Activated T-cell treated with anti-CD3 and anti-CD28 coated beads, Interleukin-2, amount 50 U/mL, for 48 hours (primary cell): ENCODE measurements around the gene HMX2.

Source experiments
- DNase-seq, 2 experiments: peaks; one replicate each; pipeline ENCODE4 v3.0.0-alpha.2; 2020

The HMX2 gene

DNA sequence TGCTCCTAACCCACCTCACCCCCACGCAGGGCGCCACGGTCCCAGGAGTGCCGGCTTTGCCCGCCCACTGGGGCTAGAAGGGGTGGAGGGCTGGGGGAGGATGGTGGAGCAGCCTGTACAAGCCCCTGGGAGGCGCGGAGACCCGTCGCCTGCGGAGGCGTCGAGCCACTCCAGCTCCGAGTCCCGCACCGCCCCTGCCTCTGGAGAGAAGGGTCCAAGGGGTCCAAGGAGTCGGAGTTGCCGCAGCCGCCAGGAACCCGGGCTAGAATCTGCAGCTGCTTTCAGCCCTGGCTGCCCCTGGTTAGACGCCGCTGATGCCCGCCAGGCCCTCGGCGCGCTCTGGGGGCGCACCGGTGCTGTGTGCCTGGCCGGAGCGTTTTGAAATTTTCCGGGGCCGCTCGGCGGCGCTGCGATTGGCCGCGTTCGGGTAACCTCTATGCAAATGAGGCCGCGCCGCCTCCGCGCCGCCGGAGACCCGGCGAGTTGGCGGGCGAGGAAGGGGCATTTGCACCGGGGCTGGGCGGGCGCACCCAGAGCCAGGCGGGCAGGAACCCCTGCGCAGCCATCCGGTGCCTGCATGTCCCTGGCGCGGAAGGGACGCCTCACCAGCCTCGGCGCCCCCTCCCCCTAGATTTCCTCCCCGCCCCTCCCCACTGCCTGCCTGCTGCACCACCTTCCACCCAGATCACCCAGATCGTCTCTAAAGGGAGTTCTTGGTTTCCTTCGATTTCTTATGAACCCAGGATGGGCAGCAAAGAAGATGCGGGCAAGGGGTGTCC lies at the start of gene HMX2:
Gene HMX2, plus strand, starts transcription at position 502 of the 779 bp plus-strand sequence. Its CDS starts 243 bp downstream, at position 745.
- DNase-seq: peak; percentile 65 to 75

GRCh38 chr10:123100030-123100762 lies 47.7 kb upstream of the HMX2 start:
- DNase-seq: no peak

DNA sequence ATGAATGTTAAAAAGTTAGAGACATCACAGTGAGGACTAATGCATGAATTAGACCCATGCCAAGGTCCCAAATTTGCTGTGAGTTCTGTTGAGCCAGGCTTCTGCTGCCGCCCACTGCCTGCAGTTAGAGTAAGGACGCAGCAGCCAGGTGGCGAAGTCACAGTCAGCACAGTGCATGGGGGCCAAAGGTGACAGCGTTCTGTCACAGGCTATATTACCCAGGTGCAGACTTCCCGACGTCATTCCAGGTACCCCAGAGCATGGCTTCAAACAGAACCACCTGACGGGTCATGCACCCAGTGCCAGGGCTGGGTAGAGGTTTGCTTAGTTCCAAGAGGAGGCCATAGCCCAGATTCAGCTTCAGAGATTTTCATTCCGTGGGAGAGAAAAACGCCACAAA lies 46.1 kb upstream of the HMX2 start:
- DNase-seq: no peak

DNA sequence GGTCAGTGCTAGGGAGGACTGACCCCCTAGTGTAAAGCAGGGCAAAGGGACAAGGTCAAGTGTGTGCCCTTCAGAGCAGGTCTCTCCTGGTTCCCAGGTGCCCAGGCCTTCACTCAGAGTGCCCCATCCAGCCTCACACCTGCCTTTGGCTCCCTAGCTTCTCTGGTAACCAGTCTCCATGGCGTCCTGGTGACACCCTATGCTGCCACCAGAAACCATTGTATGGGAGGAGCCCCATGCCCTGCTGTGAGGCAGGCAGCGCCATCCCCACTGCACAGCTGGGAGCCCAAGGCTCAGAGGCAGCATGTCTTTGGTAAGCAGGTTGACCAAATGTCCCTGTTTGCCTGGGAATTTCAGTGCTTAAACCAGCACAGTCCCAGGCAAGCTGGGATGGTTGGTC lies 45.3 kb upstream of the HMX2 start:
- DNase-seq: no peak

DNA sequence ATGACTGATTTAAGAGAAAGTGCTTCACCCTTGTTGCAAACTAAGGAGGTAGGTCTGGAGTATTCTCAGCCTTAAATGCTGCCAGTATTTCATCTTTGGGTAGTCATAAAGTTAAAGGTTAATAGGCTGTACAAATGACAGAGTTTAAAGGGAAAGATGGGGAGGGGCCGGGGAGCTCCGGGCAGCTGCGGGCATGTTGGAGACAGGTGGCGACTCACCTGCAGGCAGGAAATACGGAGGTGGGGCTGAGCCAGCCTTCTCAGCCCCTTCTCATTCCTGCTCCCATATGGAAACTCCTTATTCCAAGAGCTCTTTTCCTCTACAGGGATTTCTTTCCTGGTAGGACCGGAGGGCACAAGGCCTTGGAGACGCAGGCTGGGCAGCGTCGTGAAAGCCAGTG lies 44.0 kb upstream of the HMX2 start:
- no peak for DNase-seq

GRCh38 chr10:123109466-123109865 lies 38.5 kb upstream of the HMX2 start:
- DNase-seq: no peak

DNA sequence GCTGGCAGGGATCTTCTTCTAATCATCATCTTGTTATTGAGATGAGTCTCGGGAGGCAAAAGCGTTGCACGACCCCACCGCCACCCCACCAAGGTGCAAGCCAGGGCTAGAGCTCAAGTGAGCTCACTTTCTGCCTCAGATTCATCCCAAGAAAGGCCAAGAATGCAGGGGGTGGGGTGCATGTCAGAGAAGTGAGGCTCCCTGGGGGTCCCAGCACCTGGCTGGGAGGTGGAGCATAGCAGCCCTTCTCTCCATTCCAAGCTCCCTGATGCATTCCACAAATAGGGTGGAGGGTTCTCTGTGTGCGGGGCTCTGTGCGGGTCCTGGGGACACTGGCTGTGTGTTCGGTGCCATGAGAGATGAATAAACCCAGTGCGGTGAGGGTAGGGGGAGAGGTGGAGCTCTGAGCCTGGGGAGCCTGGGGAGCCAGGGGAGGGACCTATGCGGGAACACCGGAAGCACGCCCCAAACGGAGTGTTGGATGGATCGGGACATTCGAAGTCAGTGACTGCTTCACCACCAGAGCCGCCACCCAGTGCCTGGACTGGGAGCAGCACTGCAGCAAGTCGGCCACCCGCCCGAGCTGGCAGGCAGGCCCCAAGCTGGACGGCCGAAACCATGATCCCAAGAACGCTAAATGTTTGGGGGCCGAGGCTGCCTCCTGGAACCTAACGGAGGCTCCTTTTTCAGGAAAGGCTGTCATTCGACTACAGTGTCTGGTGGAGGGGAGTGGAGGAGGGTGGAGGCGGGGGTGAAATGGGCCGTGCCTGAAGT lies 30.1 kb upstream of the HMX2 start:
- DNase-seq: no peak

GRCh38 chr10:123119081-123119480 lies 28.9 kb upstream of the HMX2 start:
- no peak for DNase-seq

DNA sequence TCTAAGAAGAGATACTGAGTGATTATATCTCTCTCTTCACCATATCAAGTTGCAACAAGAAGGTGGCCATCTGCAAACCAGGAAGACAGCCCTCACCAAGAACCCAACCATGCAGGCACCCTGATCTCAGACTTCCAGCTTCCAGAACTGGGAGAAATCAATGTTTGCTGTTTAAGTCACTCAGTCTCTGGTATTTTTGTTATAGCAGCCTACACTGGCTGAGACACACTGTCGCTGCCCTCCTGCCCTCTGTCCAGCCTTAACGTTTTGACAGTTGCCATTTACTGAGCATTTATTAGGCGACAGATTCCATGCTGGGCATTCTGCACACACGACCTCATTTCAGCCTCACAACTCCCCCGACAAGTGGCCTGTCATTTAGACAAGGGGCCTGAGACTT lies 21.7 kb upstream of the HMX2 start:
- no peak for DNase-seq

- DNase-seq: no peak
These were observed 18.2 kb upstream of the HMX2 start for GRCh38 chr10:123129618-123130271.

GRCh38 chr10:123132576-123133477 lies 15.1 kb upstream of the HMX2 start:
- peak; percentile 92 to 94 for DNase-seq

DNA sequence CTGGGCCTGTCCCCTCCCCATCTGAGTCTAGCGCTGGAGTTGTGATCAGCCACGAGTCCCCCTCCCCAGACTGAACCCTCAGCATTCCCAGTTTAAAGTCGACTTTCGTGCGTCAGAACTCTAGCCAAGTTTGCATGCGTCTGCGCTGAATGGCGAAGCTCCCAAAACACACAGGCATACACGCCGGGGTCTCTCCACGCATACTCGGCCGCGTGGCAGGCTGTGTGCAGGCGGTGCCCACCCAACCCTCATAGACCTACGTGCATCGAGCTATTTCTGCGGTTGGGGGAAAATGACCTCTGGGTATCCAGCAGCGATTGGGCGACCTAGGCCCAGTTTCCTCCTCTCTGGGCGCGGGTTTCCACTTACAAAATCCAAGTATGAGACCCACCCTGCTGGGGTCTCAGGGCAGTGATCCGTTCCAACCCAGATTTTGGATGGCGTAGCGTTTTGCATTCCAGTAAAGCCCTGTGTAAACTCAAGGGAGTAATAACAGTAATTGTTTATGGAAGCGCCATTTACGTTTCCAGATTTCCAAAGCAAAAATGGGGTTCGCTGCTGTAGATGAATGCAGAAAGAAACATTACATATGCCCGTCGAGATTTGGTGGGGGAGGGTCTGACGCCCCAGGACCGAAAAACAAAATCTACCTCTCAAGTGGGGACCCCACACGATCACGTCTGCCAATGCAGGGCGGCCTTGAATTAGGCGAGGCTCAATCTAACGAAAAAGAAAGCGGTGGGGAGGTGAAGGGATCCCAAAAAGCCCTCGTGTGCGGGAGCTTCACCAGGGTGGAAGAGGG lies 14.2 kb upstream of the HMX2 start:
- DNase-seq: no peak

DNA sequence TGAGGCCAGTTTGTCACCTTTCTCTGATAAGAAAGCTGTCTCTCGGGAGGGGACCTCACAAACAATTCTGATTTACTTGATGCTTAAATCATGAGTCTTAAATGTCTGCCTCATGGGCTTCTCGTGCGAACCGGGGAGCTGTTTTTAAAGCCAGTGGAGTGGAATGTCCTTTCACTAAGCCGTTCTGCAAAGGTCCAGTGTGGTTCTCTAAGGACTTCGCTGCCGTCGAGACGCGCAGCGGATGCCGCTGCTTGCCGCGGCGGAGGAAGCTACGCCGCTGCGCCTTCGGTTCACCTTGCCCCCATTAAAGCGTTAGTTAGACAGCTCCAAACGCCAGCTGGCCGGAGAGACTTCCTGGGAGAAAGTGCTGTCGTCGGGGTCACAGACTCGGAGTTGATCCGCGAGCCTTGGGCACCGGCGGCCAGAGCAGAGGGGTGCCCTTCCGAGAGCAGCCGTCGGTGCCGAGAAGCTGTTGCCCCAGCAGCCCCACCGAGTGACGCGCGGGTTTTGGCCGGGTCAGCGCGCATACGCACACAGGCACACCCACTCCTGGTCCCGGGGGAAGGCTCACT lies 13.5 kb upstream of the HMX2 start:
- peak; percentile 35 to 43 for DNase-seq

GRCh38 chr10:123134915-123135414 lies 13.0 kb upstream of the HMX2 start:
- DNase-seq: no peak

- peak; percentile 65 to 71 for DNase-seq
These were observed 12.4 kb upstream of the HMX2 start, which contains the start of gene HMX3 for GRCh38 chr10:123135415-123136141. Gene HMX3, plus strand, starts transcription at chr10:123135970. Its CDS starts 81 bp downstream, at chr10:123136051.

GRCh38 chr10:123136221-123136805 lies 11.6 kb upstream of the HMX2 start:
- DNase-seq: peak; percentile 29

GRCh38 chr10:123136806-123137642 lies 10.9 kb upstream of the HMX2 start:
- peak; percentile 68 to 70 for DNase-seq

GRCh38 chr10:123139165-123139520 lies 8.8 kb upstream of the HMX2 start:
- DNase-seq: no peak
